HepG2 (cell line): Measurements from ENCODE around the gene SSTR5.

Experiments
- MYC ChIP-seq: sonication (generic); formaldehyde crosslinking; IDR thresholded peaks from 2 replicates; pipeline ENCODE4 v1.9.0; 2021; ENCODE audit warnings: missing genetic modification reagents, borderline replicate concordance
- TOE1 ChIP-seq: sonication (generic); formaldehyde crosslinking; IDR thresholded peaks from 2 replicates; pipeline ENCODE4 v1.4.0; 2020; ENCODE audit warnings: mild to moderate bottlenecking, missing genetic modification reagents
- U2AF2 ChIP-seq: fragments of 200-400 bp; formaldehyde crosslinking; IDR thresholded peaks from 2 replicates; pipeline ENCODE4 v1.6.1; 2017; ENCODE audit warnings: low read depth, mild to moderate bottlenecking, low read length
- ZNF383 ChIP-seq: sonication (generic); formaldehyde crosslinking; IDR thresholded peaks from 2 replicates; pipeline ENCODE4 v1.4.0; 2020; ENCODE audit warnings: missing genetic modification reagents, mild to moderate bottlenecking, borderline replicate concordance

DNA sequence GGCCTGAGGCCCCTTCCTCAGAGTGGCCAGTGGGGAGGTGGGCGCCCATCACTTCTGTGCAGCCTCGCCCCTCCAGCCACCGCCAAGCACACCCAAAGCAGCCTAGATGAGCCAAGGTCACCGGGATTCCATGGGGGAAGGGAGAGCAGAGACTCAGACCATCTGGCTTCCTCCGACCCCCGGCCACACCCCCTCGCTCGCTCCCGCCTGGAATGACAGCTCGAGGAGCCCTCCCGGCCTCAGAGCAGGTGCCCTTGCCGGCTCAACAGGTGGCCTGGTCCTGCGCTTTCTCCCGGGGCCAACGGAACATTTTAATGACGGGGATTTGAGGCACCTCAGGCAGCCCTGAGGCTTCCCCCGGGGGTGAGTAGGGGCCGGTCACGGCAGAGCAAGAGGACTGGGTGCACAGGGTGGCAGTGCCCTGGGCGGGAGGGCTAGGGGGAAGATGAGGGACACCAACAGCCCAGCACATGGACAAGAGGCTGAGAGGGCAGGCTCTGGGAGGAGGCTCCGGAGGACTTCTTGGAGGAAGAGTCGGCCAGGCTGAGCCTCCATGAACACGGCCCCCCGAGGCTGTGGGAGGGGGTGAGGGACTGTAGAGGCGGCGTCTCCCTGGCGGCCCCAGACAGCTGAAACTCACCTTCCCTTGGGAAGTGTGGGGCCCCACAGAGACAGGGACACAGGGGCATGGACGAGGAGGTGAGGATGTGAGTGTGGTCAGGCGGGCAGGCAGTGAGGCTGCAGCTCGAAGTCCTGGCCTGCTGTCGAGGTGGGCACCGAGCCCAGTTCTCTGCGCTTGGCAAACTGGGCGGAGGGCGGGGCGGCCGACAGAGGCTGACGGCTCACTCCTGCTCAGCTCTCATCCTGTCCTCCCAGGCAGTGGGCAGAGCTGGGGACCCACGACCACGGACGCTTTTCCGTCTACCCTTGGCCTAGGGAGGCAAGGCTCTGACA lies 36.0 kb downstream of the SSTR5 start:
- TF ChIP-seq U2AF2 (no peak), MYC (CRISPR knock-in tag) (no peak), TOE1 (CRISPR knock-in tag) (no peak), ZNF383 (CRISPR knock-in tag) (no peak)
